OCI-LY7 (cell line): ENCODE data around the gene CEP55.

ENCODE experiments used
- CTCF ChIP-seq: fragments of 200-600 bp; sonication (generic); conservative IDR thresholded peaks from 2 replicates; pipeline ENCODE4 v1.5.1; 2014; ENCODE audit warnings: mild to moderate bottlenecking, antibody characterized with exemption, low read length, moderate library complexity, mixed read lengths
- EZH2phosphoT487 ChIP-seq: fragments of 200-600 bp; sonication (generic); IDR thresholded peaks from 2 replicates; pipeline ENCODE4 v1.6.1; 2018; ENCODE audit warnings: low read depth, borderline replicate concordance, mild to moderate bottlenecking, mixed run types, antibody characterized with exemption, low read length, moderate library complexity, mixed read lengths

- TF ChIP-seq CTCF = no peak
- no peak for TF ChIP-seq EZH2phosphoT487
Measured at GRCh38 chr10:93501650-93502049, 5.2 kb downstream of the CEP55 start.
